ENCODE measurements around the gene SLC27A4. TPM values are rescaled to one million over a fixed set of nuclear protein-coding genes. Genes with fewer than 3 reads are reported as not detected.

Gene SLC27A4
- total RNA-seq, 2 donors from 2014 or later: 46.0 to 58.2 TPM

- DNase-seq (no peak), ATAC-seq (no peak)
- intact Hi-C loops (cut with DNase I, micrococcal nuclease): no loop called here
These were observed 64.9 kb downstream of the SLC27A4 start for GRCh38 chr9:128405077-128405779.

- no peak for DNase-seq
- intact Hi-C loops (cut with DNase I, micrococcal nuclease): no loop called here
- ATAC-seq: no peak
These were observed 65.4 kb downstream of the SLC27A4 start for GRCh38 chr9:128405780-128406171.

- ATAC-seq (no peak), DNase-seq (no peak)
- intact Hi-C loops (cut with DNase I, micrococcal nuclease): no loop called here
These were observed 66.6 kb downstream of the SLC27A4 start for GRCh38 chr9:128406848-128407391.

- ATAC-seq (no peak), DNase-seq (no peak)
- intact Hi-C loops (cut with DNase I, micrococcal nuclease): no loop called here
These were observed 68.7 kb downstream of the SLC27A4 start for GRCh38 chr9:128408963-128409431.

GRCh38 chr9:128409450-128409849 lies 69.1 kb downstream of the SLC27A4 start:
- DNase-seq: no peak
- intact Hi-C loops (cut with DNase I, micrococcal nuclease): no loop called here
- no peak for ATAC-seq

GRCh38 chr9:128409978-128410377 lies 69.7 kb downstream of the SLC27A4 start:
- intact Hi-C loops (cut with DNase I, micrococcal nuclease): no loop called here
- ATAC-seq (no peak), DNase-seq (no peak)

Small RNA genes within 50 kb of the gene (microRNA-seq; reads per million reads assigned to microRNA genes)
- gene MIR219B: 0 reads per million in 2 donors

Other genes starting within 250 kb of the SLC27A4 start
- gene PTGES2, start 212.8 kb upstream of the SLC27A4 start, total RNA-seq: 100 to 1,000 TPM in 1 of 2 donors, 10 to 100 TPM in 1; 84.2 to 113 TPM
- 100 to 1,000 TPM in 1 of 2 donors, 10 to 100 TPM in 1; 12.3 to 358 TPM for gene LCN2, start 191.1 kb upstream of the SLC27A4 start, total RNA-seq
- 10 to 100 TPM; 35.6 to 50.5 TPM for gene BBLN, start 180.3 kb upstream of the SLC27A4 start, total RNA-seq
- gene CIZ1, start 149.0 kb upstream of the SLC27A4 start, total RNA-seq: 100 to 1,000 TPM in 1 of 2 donors, 10 to 100 TPM in 1; 88.9 to 103 TPM
- 1 to 10 TPM; 3.8 to 7.8 TPM for gene DNM1, start 137.1 kb upstream of the SLC27A4 start, total RNA-seq
- gene GOLGA2, start 64.5 kb upstream of the SLC27A4 start, total RNA-seq: 100 to 1,000 TPM in 1 of 2 donors, 10 to 100 TPM in 1; 83.6 to 104 TPM
- 10 to 100 TPM; 11.0 to 13.2 TPM for gene SWI5, start 64.3 kb upstream of the SLC27A4 start, total RNA-seq
- gene TRUB2, start 18.1 kb upstream of the SLC27A4 start, total RNA-seq: 10 to 100 TPM; 22.5 to 28.7 TPM
- gene COQ4, start 17.7 kb upstream of the SLC27A4 start, total RNA-seq: 10 to 100 TPM; 51.1 to 64.4 TPM
- 10 to 100 TPM; 50.9 to 69.3 TPM for gene URM1, start 30.8 kb downstream of the SLC27A4 start, total RNA-seq
- gene CERCAM, start 80.3 kb downstream of the SLC27A4 start, total RNA-seq: 1 to 10 TPM; 2.9 to 9.2 TPM
- gene ODF2, start 115.5 kb downstream of the SLC27A4 start, total RNA-seq: 10 to 100 TPM; 13.8 to 16.5 TPM
- 10 to 100 TPM; 26.6 to 34.5 TPM for gene GLE1, start 164.2 kb downstream of the SLC27A4 start, total RNA-seq
- 100 to 1,000 TPM; 248 to 277 TPM for gene SPTAN1, start 212.1 kb downstream of the SLC27A4 start, total RNA-seq

All from left colon (tissue), 2 donors.